ENCODE data around the gene PSTPIP1.

PSTPIP1 gene

DNA sequence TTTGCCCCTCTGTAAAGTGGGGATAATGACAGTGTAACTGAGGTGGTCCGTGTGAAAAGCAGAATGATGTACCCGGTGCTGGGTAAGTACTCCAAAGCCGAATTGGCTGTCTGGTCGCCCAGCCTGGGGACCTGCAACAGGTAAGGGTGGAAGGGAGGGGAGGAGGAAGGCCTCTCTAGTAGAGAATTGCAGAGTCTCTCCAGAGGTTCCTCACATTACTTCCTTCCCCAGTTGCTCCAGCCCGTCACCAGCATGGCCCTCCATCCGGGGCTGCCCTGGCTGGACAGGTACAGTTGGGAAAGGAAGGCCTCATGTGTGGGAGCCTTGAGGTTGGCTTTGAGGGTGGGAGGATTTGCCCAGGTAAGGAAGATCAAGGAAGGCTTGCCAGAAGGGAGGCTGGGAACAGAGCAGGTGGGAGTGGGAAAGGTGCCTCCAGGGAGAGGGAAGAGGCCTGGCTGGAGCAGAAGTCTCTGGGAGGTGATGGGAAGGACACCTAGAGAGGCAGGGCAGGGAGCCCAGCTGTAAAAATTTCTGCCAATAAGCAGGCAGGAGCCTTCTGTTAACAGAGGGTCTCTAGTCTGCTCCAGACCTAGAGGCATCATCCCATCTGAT, 1.7 kb upstream of the PSTPIP1 start:
- H3K4me3 ChIP-seq (ENCODE audit: low read depth, low read length) = no peak overlapping the region
- no peak for TF ChIP-seq CTCF (IDR thresholded peaks at IDR 0.05; ENCODE audit: low read depth, low read length)

DNA sequence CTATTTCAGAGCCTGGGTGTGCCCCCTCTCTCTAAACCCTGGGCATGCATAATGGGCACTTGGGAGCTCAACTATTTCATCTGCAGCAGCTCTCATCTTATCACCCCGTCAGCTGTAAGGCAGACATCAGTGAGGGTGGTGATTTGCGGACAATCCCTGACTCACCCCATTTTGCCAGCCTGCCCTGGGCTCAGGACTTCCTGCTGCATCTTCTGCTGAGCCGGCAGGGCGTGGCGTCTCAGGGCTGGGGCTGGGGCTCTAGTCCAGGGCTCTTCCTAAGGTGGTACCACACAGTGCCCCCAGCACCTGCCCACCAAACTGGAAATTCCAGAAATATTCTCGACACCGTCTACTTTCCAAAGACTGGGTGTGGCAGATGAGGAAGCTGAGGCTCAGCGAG, 925 bp upstream of the PSTPIP1 start:
- H3K4me3 ChIP-seq (ENCODE audit: low read depth, low read length) = no peak overlapping the region
- no peak for TF ChIP-seq CTCF (IDR thresholded peaks at IDR 0.05; ENCODE audit: low read depth, low read length)

DNA sequence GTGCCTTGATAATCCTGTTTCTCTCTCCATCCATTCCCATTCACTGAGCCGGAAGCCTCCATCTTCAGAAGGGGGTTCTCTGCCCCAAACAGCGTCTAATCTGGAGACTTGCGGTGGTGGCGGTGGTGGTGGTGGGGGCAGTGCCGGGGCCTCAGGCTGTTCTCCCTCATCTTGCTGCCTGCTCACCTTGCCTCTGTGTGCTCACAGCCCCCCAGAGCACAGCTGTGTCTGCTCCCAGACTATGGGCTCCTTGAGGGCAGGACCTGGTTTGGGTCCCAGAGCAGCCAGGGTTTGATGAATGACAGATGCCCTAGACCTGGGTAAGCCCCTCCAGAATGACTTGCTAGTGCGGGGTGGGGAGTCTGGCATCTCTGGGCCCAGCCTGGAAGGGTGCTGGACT, 430 bp upstream of the PSTPIP1 start:
- no peak overlapping the region for H3K4me3 ChIP-seq (ENCODE audit: low read depth, low read length)
- no peak for TF ChIP-seq CTCF (IDR thresholded peaks at IDR 0.05; ENCODE audit: low read depth, low read length)

GRCh38 chr15:76996076-76996525, 1.2 kb downstream of the PSTPIP1 start:
- no peak overlapping the region for H3K4me3 ChIP-seq (ENCODE audit: low read depth, low read length)
- TF ChIP-seq CTCF (IDR thresholded peaks at IDR 0.05; ENCODE audit: low read depth, low read length) = no peak

DNA sequence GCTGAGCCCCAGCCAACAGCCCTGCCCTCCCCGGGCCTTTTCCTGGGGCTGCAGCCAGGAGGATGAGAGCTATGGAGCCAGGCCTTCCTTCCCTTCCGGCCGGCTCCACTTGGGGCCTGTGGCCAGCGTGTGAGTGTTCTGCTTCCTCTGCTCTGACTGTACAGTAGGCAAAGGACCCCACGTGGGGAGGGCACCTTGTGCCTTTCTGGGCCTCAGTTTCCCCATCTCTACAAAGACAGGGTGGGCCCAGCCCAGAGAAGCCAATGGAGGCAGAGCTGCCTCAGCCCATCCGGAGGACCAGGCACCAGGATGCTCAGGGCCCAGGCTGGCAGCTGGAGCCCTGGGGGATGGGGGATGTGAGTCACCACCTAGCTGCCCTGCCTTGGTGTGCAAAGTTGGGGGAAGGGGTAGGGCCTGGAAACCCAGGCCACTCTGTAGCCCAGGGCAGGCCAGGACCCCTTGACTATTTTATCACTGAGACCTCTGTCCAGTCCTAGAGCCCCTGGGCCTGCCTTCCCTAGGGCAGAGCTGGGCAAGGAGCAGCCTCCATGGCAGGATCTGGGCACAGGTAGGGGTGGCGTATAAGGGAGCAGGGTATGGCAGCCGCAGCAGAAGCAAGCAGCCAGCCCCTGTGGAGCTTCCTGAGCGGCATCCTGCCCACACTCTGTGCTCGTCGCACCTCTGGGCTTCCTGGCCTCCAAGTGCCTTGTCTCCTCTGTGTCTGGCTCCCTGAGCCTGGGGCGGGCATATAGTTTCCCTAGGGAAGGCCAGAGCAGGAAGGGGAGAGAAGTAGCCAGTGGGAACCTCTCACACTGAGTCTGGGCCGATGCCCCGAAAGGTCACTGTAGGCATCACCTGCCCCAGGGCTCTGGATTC, 1.8 kb downstream of the PSTPIP1 start:
- no peak overlapping the region for H3K4me3 ChIP-seq (ENCODE audit: low read depth, low read length)
- TF ChIP-seq CTCF (IDR thresholded peaks at IDR 0.05; ENCODE audit: low read depth, low read length) = no peak

- no peak overlapping the region for H3K4me3 ChIP-seq (ENCODE audit: low read depth, low read length)
- TF ChIP-seq CTCF (IDR thresholded peaks at IDR 0.05; ENCODE audit: low read depth, low read length) = no peak
These were observed 3.8 kb downstream of the PSTPIP1 start for GRCh38 chr15:76998663-76999285.

- H3K4me3 ChIP-seq (ENCODE audit: low read depth, low read length) = no peak overlapping the region
- no peak for TF ChIP-seq CTCF (IDR thresholded peaks at IDR 0.05; ENCODE audit: low read depth, low read length)
These were observed 5.1 kb downstream of the PSTPIP1 start for GRCh38 chr15:76999996-77000395.
